Measurements from ENCODE around the gene OR52B6.
"Not testable (repeated sequence)": the region's sequence is repeated elsewhere in the genome, so short reads cannot be mapped to it uniquely, and the experiment has no call there.

GRCh38 chr11:5602791-5603190 lies 22.1 kb downstream of the OR52B6 start:
- TF ChIP-seq CTCF, POLR2A (IDR thresholded peaks at IDR 0.05): not testable (repeated sequence)

Measured in breast epithelium (tissue), 3 donors.